H9 (cell line): ENCODE data around the gene BOLA2B. TPM values are rescaled to one million over a fixed set of nuclear protein-coding genes. Genes with fewer than 3 reads are reported as not detected.

Experiments used
- DNase-seq: peaks from one replicate; pipeline ENCODE4 v3.0.0-alpha.2; 2017
- H2AFZ ChIP-seq: one replicate; pipeline ENCODE4 v1.6.1; 2013; ENCODE audit warnings: mild to moderate bottlenecking, low read length, control low read depth, moderate library complexity
- H2AK5ac ChIP-seq: 2 replicates; pipeline ENCODE4 v1.6.1; 2013; ENCODE audit warnings: low read length, control low read depth, mixed read lengths; ENCODE audit not compliant: insufficient read length
- H2BK120ac ChIP-seq: one replicate; pipeline ENCODE4 v1.6.1; 2013; ENCODE audit warnings: low read depth, mild to moderate bottlenecking, low read length, control low read depth, inconsistent platforms; ENCODE audit not compliant: poor library complexity, severe bottlenecking
- H2BK12ac ChIP-seq: 2 replicates; pipeline ENCODE4 v1.6.1; 2013; ENCODE audit warnings: low read length, control low read depth, mixed read lengths, low read depth; ENCODE audit not compliant: insufficient read length
- H2BK15ac ChIP-seq: 2 replicates; pipeline ENCODE4 v1.6.1; 2013; ENCODE audit warnings: low read depth, low read length, control low read depth
- H2BK20ac ChIP-seq: one replicate; pipeline ENCODE4 v1.6.1; 2013; ENCODE audit warnings: low read depth, mild to moderate bottlenecking, low read length, control low read depth, inconsistent platforms; ENCODE audit not compliant: poor library complexity, severe bottlenecking
- H2BK5ac ChIP-seq: 2 replicates; pipeline ENCODE4 v1.6.1; 2013; ENCODE audit warnings: low read length, control low read depth, mixed read lengths; ENCODE audit not compliant: insufficient read length
- H3K14ac ChIP-seq: 2 replicates; pipeline ENCODE4 v1.6.1; 2013; ENCODE audit warnings: low read length, control low read depth; ENCODE audit not compliant: insufficient read depth
- H3K18ac ChIP-seq: 2 replicates; pipeline ENCODE4 v1.6.1; 2013; ENCODE audit warnings: low read depth, mild to moderate bottlenecking, mixed read lengths, low read length, control low read depth; ENCODE audit not compliant: insufficient read length
- H3K23ac ChIP-seq: 2 replicates; pipeline ENCODE4 v1.6.1; 2013; ENCODE audit warnings: low read length, control low read depth, mixed read lengths, low read depth; ENCODE audit not compliant: insufficient read length
- H3K23me2 ChIP-seq: 2 replicates; pipeline ENCODE4 v1.6.1; 2013; ENCODE audit warnings: low read depth, mild to moderate bottlenecking, mixed read lengths, low read length, control low read depth; ENCODE audit not compliant: insufficient read length, poor library complexity, severe bottlenecking
- H3K27ac ChIP-seq: 2 replicates; pipeline ENCODE4 v1.5.1; 2013; ENCODE audit warnings: low read length, control low read depth, mixed read lengths, low read depth; ENCODE audit not compliant: insufficient read length
- H3K27me3 ChIP-seq: 2 replicates; pipeline ENCODE4 v1.6.1; 2013; ENCODE audit warnings: low read length, control low read depth, inconsistent platforms; ENCODE audit not compliant: insufficient read depth
- H3K4ac ChIP-seq: 2 replicates; pipeline ENCODE4 v1.6.1; 2013; ENCODE audit warnings: low read depth, mild to moderate bottlenecking, control low read depth, inconsistent platforms, low read length, moderate library complexity
- H3K4me1 ChIP-seq: 2 replicates; pipeline ENCODE4 v1.6.1; 2013; ENCODE audit warnings: low read length, control low read depth, inconsistent platforms; ENCODE audit not compliant: insufficient read depth
- H3K4me2 ChIP-seq: 2 replicates; pipeline ENCODE4 v1.6.1; 2013; ENCODE audit warnings: low read length, control low read depth, mixed read lengths; ENCODE audit not compliant: insufficient read length, insufficient read depth
- H3K56ac ChIP-seq: 2 replicates; pipeline ENCODE4 v1.6.1; 2013; ENCODE audit warnings: low read depth, mild to moderate bottlenecking, mixed read lengths, low read length, control low read depth; ENCODE audit not compliant: insufficient read length
- H3K79me1 ChIP-seq: 2 replicates; pipeline ENCODE4 v1.6.1; 2013; ENCODE audit warnings: low read depth, mild to moderate bottlenecking, moderate library complexity, low read length, control low read depth, inconsistent platforms; ENCODE audit not compliant: insufficient read depth, poor library complexity, severe bottlenecking
- H3K79me2 ChIP-seq: 2 replicates; pipeline ENCODE4 v1.6.1; 2013; ENCODE audit warnings: low read length, control low read depth, inconsistent platforms; ENCODE audit not compliant: insufficient read depth
- H3K9ac ChIP-seq: 2 replicates; pipeline ENCODE4 v1.6.1; 2013; ENCODE audit warnings: low read length, control low read depth, mixed read lengths; ENCODE audit not compliant: insufficient read length; ENCODE audit errors: extremely low read depth
- H3K9me3 ChIP-seq: one replicate; pipeline ENCODE4 v1.6.1; 2013; ENCODE audit warnings: low read depth, low read length, inconsistent platforms; ENCODE audit not compliant: control insufficient read depth
- H3T11ph ChIP-seq: one replicate; pipeline ENCODE4 v1.6.1; 2013; ENCODE audit warnings: mild to moderate bottlenecking, low read length, control low read depth, inconsistent platforms
- H4K20me1 ChIP-seq: one replicate; pipeline ENCODE4 v1.6.1; 2013; ENCODE audit not compliant: control insufficient read depth, insufficient read length, insufficient read depth
- H4K5ac ChIP-seq: 2 replicates; pipeline ENCODE4 v1.6.1; 2013; ENCODE audit warnings: low read depth, mild to moderate bottlenecking, mixed read lengths, low read length, control low read depth; ENCODE audit not compliant: insufficient read length
- H4K8ac ChIP-seq: replicated peaks from 2 replicates; pipeline ENCODE4 v1.6.1; 2013; ENCODE audit warnings: low read length, control low read depth, mixed read lengths, low read depth; ENCODE audit not compliant: insufficient read length
- H4K91ac ChIP-seq: 2 replicates; pipeline ENCODE4 v1.6.1; 2013; ENCODE audit warnings: low read depth, mild to moderate bottlenecking, moderate library complexity, mixed read lengths, low read length, control low read depth; ENCODE audit not compliant: insufficient read length
- H3K27ac Mint-ChIP-seq, 3 experiments: 2 replicates in 2 of 3; 3 replicates in 1 of 3; pipeline ENCODE4 v1.8.0; 2020 to 2021; ENCODE audit warnings: mixed read lengths in 3 of 3, mild to moderate bottlenecking in 1 of 3, moderate library complexity in 1 of 3
- H3K27me3 Mint-ChIP-seq: 2 replicates; pipeline ENCODE4 v1.8.0; 2021; ENCODE audit warnings: low read depth, mild to moderate bottlenecking, moderate library complexity, mixed read lengths
- H3K36me3 Mint-ChIP-seq, 3 experiments: 2 replicates in 2 of 3; 3 replicates in 1 of 3; pipeline ENCODE4 v1.8.0; 2020 to 2021; ENCODE audit warnings: low read depth in 3 of 3, mixed read lengths in 3 of 3; ENCODE audit not compliant: insufficient read depth in 1 of 3
- H3K4me1 Mint-ChIP-seq, 2 experiments: 2 replicates each; pipeline ENCODE4 v1.8.0; 2020; ENCODE audit warnings: mixed read lengths in 2 of 2
- H3K4me3 Mint-ChIP-seq, 2 experiments: 2 replicates in 1 of 2; 3 replicates in 1 of 2; pipeline ENCODE4 v1.8.0; 2020 to 2021; ENCODE audit warnings: mild to moderate bottlenecking in 2 of 2, mixed read lengths in 2 of 2, moderate library complexity in 1 of 2
- H3K9me3 Mint-ChIP-seq, 2 experiments: 2 replicates in 1 of 2; 3 replicates in 1 of 2; pipeline ENCODE4 v1.8.0; 2020; ENCODE audit warnings: mild to moderate bottlenecking in 2 of 2, mixed read lengths in 2 of 2, moderate library complexity in 1 of 2
- WGBS: extraction: QIAGEN DNeasy Blood & Tissue Kit; methylation state at CpG from one replicate; pipeline ENCODE4 v1.1.7; 2013; ENCODE audit warnings: missing lambda C conversion rate, low lambda C conversion rate, mixed read lengths; ENCODE audit not compliant: insufficient read length; ENCODE audit errors: extremely low coverage; 5-methylcytosine and 5-hydroxymethylcytosine counted together
- total RNA-seq: library from RNA; stranded (reverse); gene quantifications from 2 replicates; pipeline ENCODE4 v1.2.1, GENCODE V29; 2021
- TF ChIP-seq, protein P1 (sequence below): fragments of 200-600 bp; sonication (generic); conservative IDR thresholded peaks from 3 replicates; pipeline ENCODE4 v1.8.0; 2021; ENCODE audit warnings: antibody characterized with exemption, mild to moderate bottlenecking

The BOLA2B gene
- total RNA-seq, 1 experiment from 2014 or later, result 218 TPM

- no peak overlapping the region for H2BK12ac ChIP-seq
- H3K14ac ChIP-seq, result no peak overlapping the region
- no peak overlapping the region for H2AFZ ChIP-seq
- H4K5ac ChIP-seq, result no peak overlapping the region
- H3T11ph ChIP-seq, result no peak overlapping the region
- Mint-ChIP-seq H3K4me3 (no peak overlapping the region), H3K27me3 (peaks cover 10% of the 10 kb centered on the region), H3K27ac (no peak overlapping the region), H3K36me3 (peaks cover 0 to 2% (median 0%) of the 10 kb centered on the region in 3 experiments; a peak in 2 of 7 replicates), H3K4me1 (no peaks in the 10 kb centered on the region), H3K9me3 (peaks cover 13 to 16% of the 10 kb centered on the region in 2 experiments)
- no peak overlapping the region for H2BK20ac ChIP-seq
- no peaks in the 10 kb centered on the region for H3K79me2 ChIP-seq
- no peak overlapping the region for H4K8ac ChIP-seq
- H3K56ac ChIP-seq, result no peak overlapping the region
- no peak overlapping the region for H2AK5ac ChIP-seq
- no peak overlapping the region for H2BK5ac ChIP-seq
- H4K91ac ChIP-seq, result no peak overlapping the region
- no peaks in the 10 kb centered on the region for H3K4me1 ChIP-seq
- DNase-seq, result no peak
- no peaks in the 10 kb centered on the region for H4K20me1 ChIP-seq
- no peaks in the 10 kb centered on the region for H3K23me2 ChIP-seq
- H2BK15ac ChIP-seq, result no peak overlapping the region
- H3K9ac ChIP-seq, result no peak overlapping the region
- WGBS, result no CpG with 5 or more reads among the region's 3 CpGs
- no peak overlapping the region for H3K27ac ChIP-seq
- no peaks in the 10 kb centered on the region for H3K9me3 ChIP-seq
- no peak overlapping the region for H3K4ac ChIP-seq
- no peak overlapping the region for H3K4me2 ChIP-seq
- no peak overlapping the region for H3K23ac ChIP-seq
- H2BK120ac ChIP-seq, result no peak overlapping the region
- no peaks in the 10 kb centered on the region for H3K27me3 ChIP-seq
- TF ChIP-seq, protein P1, sequence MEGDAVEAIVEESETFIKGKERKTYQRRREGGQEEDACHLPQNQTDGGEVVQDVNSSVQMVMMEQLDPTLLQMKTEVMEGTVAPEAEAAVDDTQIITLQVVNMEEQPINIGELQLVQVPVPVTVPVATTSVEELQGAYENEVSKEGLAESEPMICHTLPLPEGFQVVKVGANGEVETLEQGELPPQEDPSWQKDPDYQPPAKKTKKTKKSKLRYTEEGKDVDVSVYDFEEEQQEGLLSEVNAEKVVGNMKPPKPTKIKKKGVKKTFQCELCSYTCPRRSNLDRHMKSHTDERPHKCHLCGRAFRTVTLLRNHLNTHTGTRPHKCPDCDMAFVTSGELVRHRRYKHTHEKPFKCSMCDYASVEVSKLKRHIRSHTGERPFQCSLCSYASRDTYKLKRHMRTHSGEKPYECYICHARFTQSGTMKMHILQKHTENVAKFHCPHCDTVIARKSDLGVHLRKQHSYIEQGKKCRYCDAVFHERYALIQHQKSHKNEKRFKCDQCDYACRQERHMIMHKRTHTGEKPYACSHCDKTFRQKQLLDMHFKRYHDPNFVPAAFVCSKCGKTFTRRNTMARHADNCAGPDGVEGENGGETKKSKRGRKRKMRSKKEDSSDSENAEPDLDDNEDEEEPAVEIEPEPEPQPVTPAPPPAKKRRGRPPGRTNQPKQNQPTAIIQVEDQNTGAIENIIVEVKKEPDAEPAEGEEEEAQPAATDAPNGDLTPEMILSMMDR, result no peak
- no peaks in the 10 kb centered on the region for H3K79me1 ChIP-seq
- H3K18ac ChIP-seq, result no peak overlapping the region
These were observed 45.5 kb downstream of the BOLA2B start for GRCh38 chr16:30147843-30148510.
